GM23338 (cell line): ENCODE data around the gene YTHDF2. TPM values are rescaled to one million over a fixed set of nuclear protein-coding genes. Genes with fewer than 3 reads are reported as not detected.
A peak's percentile ranks its signal among the peaks of the same experiment; 100 is the strongest.

Experiments
- ATAC-seq: fragments of 200-7000 bp; cut with Tn5 transposase; 3 replicates; pipeline ENCODE4 v1.9.1; 2020
- DNase-seq: peaks from one replicate; pipeline ENCODE4 v3.0.0-alpha.2; 2015; ENCODE audit warnings: low spot score
- H2AFZ ChIP-seq: fragments of 200-600 bp; sonication (generic); 2 replicates; pipeline ENCODE4 v1.8.0; 2016; ENCODE audit warnings: antibody characterized with exemption, mild to moderate bottlenecking, moderate library complexity
- H3F3A ChIP-seq: fragments of 200-600 bp; sonication (generic); replicated peaks from 2 replicates; pipeline ENCODE4 v1.8.0; 2017; ENCODE audit warnings: antibody characterized with exemption, mixed run types, low read depth
- H3K27ac ChIP-seq: fragments of 200-600 bp; sonication (generic); 2 replicates; pipeline ENCODE4 v1.6.1; 2016; ENCODE audit warnings: low read depth
- H3K27me3 ChIP-seq: fragments of 200-600 bp; sonication (generic); 2 replicates; pipeline ENCODE4 v1.8.0; 2016; ENCODE audit warnings: mild to moderate bottlenecking, mixed run types, moderate library complexity; ENCODE audit not compliant: insufficient read depth
- H3K36me3 ChIP-seq: fragments of 200-600 bp; sonication (generic); 2 replicates; pipeline ENCODE4 v1.8.0; 2016; ENCODE audit warnings: mild to moderate bottlenecking; ENCODE audit not compliant: insufficient read depth
- H3K4me1 ChIP-seq: fragments of 200-600 bp; sonication (generic); 2 replicates; pipeline ENCODE4 v1.8.0; 2016; ENCODE audit warnings: mild to moderate bottlenecking, moderate library complexity; ENCODE audit not compliant: insufficient read depth
- H3K4me2 ChIP-seq: fragments of 200-600 bp; sonication (generic); 2 replicates; pipeline ENCODE4 v1.7.1; 2017; ENCODE audit warnings: mixed run types
- H3K4me3 ChIP-seq: fragments of 200-600 bp; sonication (generic); 2 replicates; pipeline ENCODE4 v1.6.1; 2016; ENCODE audit warnings: mixed run types
- H3K79me2 ChIP-seq: fragments of 200-600 bp; sonication (generic); replicated peaks from 2 replicates; pipeline ENCODE4 v1.8.0; 2017; ENCODE audit warnings: mild to moderate bottlenecking; ENCODE audit not compliant: insufficient read depth
- H3K9me2 ChIP-seq: fragments of 200-600 bp; sonication (generic); 2 replicates; pipeline ENCODE4 v1.8.0; 2017; ENCODE audit not compliant: insufficient read depth
- H4K20me1 ChIP-seq: fragments of 200-600 bp; sonication (generic); replicated peaks from 2 replicates; pipeline ENCODE4 v1.8.0; 2017; ENCODE audit warnings: mild to moderate bottlenecking; ENCODE audit not compliant: insufficient read depth
- H3K27ac Mint-ChIP-seq: 2 replicates; pipeline ENCODE4 v1.8.0; 2020; ENCODE audit warnings: inconsistent platforms, mild to moderate bottlenecking, moderate library complexity, mixed read lengths
- H3K27me3 Mint-ChIP-seq: 3 replicates; pipeline ENCODE4 v1.8.0; 2022; ENCODE audit warnings: low read depth, mild to moderate bottlenecking, moderate library complexity, mixed read lengths, inconsistent platforms; ENCODE audit not compliant: insufficient read depth, poor library complexity
- H3K36me3 Mint-ChIP-seq: 3 replicates; pipeline ENCODE4 v1.8.0; 2021; ENCODE audit warnings: low read depth, mild to moderate bottlenecking, inconsistent platforms, moderate library complexity, mixed read lengths
- H3K4me1 Mint-ChIP-seq: 3 replicates; pipeline ENCODE4 v1.8.0; 2020; ENCODE audit warnings: mild to moderate bottlenecking, inconsistent platforms, mixed read lengths
- H3K4me3 Mint-ChIP-seq: 3 replicates; pipeline ENCODE4 v1.8.0; 2021; ENCODE audit warnings: moderate library complexity, mild to moderate bottlenecking, inconsistent platforms, mixed read lengths
- H3K9me3 Mint-ChIP-seq: 3 replicates; pipeline ENCODE4 v1.8.0; 2020; ENCODE audit warnings: moderate library complexity, mild to moderate bottlenecking, inconsistent platforms, mixed read lengths
- CTCF ChIP-seq, 2 experiments: fragments of 200-600 bp in 1 of 2; sonication (generic) in 1 of 2; conservative IDR thresholded peaks; 2 replicates each; pipeline versions ENCODE4 v1.5.1 to v1.6.1; 2016 to 2017; ENCODE audit warnings: antibody characterized with exemption in 2 of 2, low read depth in 2 of 2, mild to moderate bottlenecking in 2 of 2, moderate library complexity in 1 of 2
- EZH2 ChIP-seq: fragments of 200-600 bp; sonication (generic); IDR thresholded peaks from one replicate; pipeline ENCODE4 v1.8.0; 2017; ENCODE audit warnings: antibody characterized with exemption, mild to moderate bottlenecking, low read depth; ENCODE audit not compliant: unreplicated experiment
- JUNB ChIP-seq: IDR thresholded peaks from one replicate; pipeline ENCODE4 v1.6.1; 2016; ENCODE audit warnings: antibody characterized with exemption; ENCODE audit not compliant: unreplicated experiment
- STAT1 ChIP-seq: IDR thresholded peaks from one replicate; pipeline ENCODE4 v1.6.1; 2016; ENCODE audit warnings: antibody characterized with exemption; ENCODE audit not compliant: unreplicated experiment
- ZNF114 ChIP-seq: fragments of 250-450 bp; sonication (Bioruptor Pico); IDR thresholded peaks from 2 replicates; pipeline ENCODE4 v1.5.0; 2020; ENCODE audit warnings: mild to moderate bottlenecking, moderate library complexity
- ZNF331 ChIP-seq: fragments of 250-450 bp; sonication (Bioruptor Pico); IDR thresholded peaks from 2 replicates; pipeline ENCODE4 v1.5.0; 2020; ENCODE audit warnings: low read depth, mild to moderate bottlenecking, moderate library complexity
- ZNF462 ChIP-seq: fragments of 250-450 bp; sonication (Bioruptor Pico); IDR thresholded peaks from 2 replicates; pipeline ENCODE4 v1.5.0; 2020; ENCODE audit warnings: mild to moderate bottlenecking, moderate library complexity
- polyA plus RNA-seq: library from polyadenylated mRNA; unstranded; fragments of >200 nt; fragmentation: Nextera tagmentation; extraction: Ambion mirVana; gene quantifications from 2 replicates; pipeline ENCODE4 v1.2.1, GENCODE V29; 2016
- total RNA-seq: library from RNA; depleted of rRNA; stranded (reverse); fragments of >200 nt; shearing (Covaris generic); gene quantifications from 2 replicates; pipeline ENCODE4 v1.2.3, GENCODE V29; 2014

YTHDF2 gene
- total and polyA plus RNA-seq, 2 experiments from 2014 or later: 130 to 169 TPM

GRCh38 chr1:28751315-28752060, 14.7 kb downstream of the YTHDF2 start (continued):
- TF ChIP-seq ZNF462 (CRISPR knock-in tag): no peak
- no peak for TF ChIP-seq STAT1
- no peak for TF ChIP-seq ZNF331 (CRISPR knock-in tag)
- no peak for TF ChIP-seq EZH2

GRCh38 chr1:28755701-28756100, 19.0 kb downstream of the YTHDF2 start:
- Histone ChIP-seq H4K20me1 (peaks cover 85% of the 10 kb centered on the region), H3K4me3 (peak overlapping the region; percentile 19), H3K4me1 (peaks cover 38% of the 10 kb centered on the region), H3K36me3 (peaks cover 15% of the 10 kb centered on the region; the same call in 1 of the 2 replicates), H3K9me2 (no peaks in the 10 kb centered on the region), H3K79me2 (peaks cover 100% of the 10 kb centered on the region), H3F3A (peaks cover 26% of the 10 kb centered on the region; the same call in 1 of the 2 replicates), H2AFZ (no peak overlapping the region), H3K27me3 (no peaks in the 10 kb centered on the region), H3K27ac (0 out of 2 replicates have a peak overlapping the region, but pooled peaks have one; percentile 29), H3K4me2 (peak overlapping the region; percentile 45)
- no peak overlapping the region for H3K4me3 Mint-ChIP-seq
- ATAC-seq: no peak
- no peak for DNase-seq
- no peaks in the 10 kb centered on the region for H3K9me3 Mint-ChIP-seq
- H3K27me3 Mint-ChIP-seq: peaks cover 1% of the 10 kb centered on the region
- peaks cover 45% of the 10 kb centered on the region for H3K36me3 Mint-ChIP-seq
- H3K4me1 Mint-ChIP-seq: peaks cover 13% of the 10 kb centered on the region
- no peak overlapping the region for H3K27ac Mint-ChIP-seq
- TF ChIP-seq ZNF114 (no peak), JUNB (no peak), CTCF (conservative IDR thresholded peaks at IDR 0.05; ENCODE audit: low read depth in 2 of 2) (no peak), ZNF462 (CRISPR knock-in tag) (no peak)
